ENCODE data around the gene COL24A1.
"Not testable (repeated sequence)": the region's sequence is repeated elsewhere in the genome, so short reads cannot be mapped to it uniquely, and the experiment has no call there.

- not testable (repeated sequence) for TF ChIP-seq CTCF, POLR2A, POLR2AphosphoS5 (IDR thresholded peaks at IDR 0.05)
These were observed 323.4 kb downstream of the COL24A1 start for GRCh38 chr1:85833165-85833564.

Measured in sigmoid colon (tissue), 4 donors.